Osteoblast (primary cell): ENCODE data around the gene CNPY1. TPM values are rescaled to one million over a fixed set of nuclear protein-coding genes. Genes with fewer than 3 reads are reported as not detected.

ENCODE experiments used
- DNase-seq: peaks from one replicate; pipeline ENCODE4 v3.0.0; 2011; ENCODE audit warnings: low spot score, mixed read lengths; ENCODE audit not compliant: insufficient read length; ENCODE audit errors: missing footprints
- H2AFZ ChIP-seq: 2 replicates; pipeline ENCODE4 v1.6.0; 2011; ENCODE audit warnings: mild to moderate bottlenecking, low read length
- H3K27ac ChIP-seq: 2 replicates; pipeline ENCODE4 v1.5.1; 2011; ENCODE audit warnings: mild to moderate bottlenecking, low read depth, low read length, moderate library complexity
- H3K27me3 ChIP-seq: 2 replicates; pipeline ENCODE4 v1.6.0; 2012; ENCODE audit warnings: mild to moderate bottlenecking, control low read depth, inconsistent platforms, low read length, moderate library complexity; ENCODE audit not compliant: insufficient read depth
- H3K36me3 ChIP-seq: 2 replicates; pipeline ENCODE4 v1.5.1; 2011; ENCODE audit warnings: mild to moderate bottlenecking, low read length, control low read depth, moderate library complexity; ENCODE audit not compliant: insufficient read depth
- H3K4me1 ChIP-seq: 2 replicates; pipeline ENCODE4 v1.5.1; 2011; ENCODE audit warnings: mild to moderate bottlenecking, low read length, control low read depth, moderate library complexity; ENCODE audit not compliant: insufficient read depth
- H3K4me2 ChIP-seq: 2 replicates; pipeline ENCODE4 v1.6.0; 2011; ENCODE audit warnings: mild to moderate bottlenecking, low read length; ENCODE audit not compliant: insufficient read depth
- H3K4me3 ChIP-seq: fragments of 200-600 bp; sonication (generic); 3 replicates; pipeline ENCODE4 v1.5.1; 2012; ENCODE audit warnings: mild to moderate bottlenecking, low read length, inconsistent platforms; ENCODE audit not compliant: insufficient read depth
- H3K79me2 ChIP-seq: 2 replicates; pipeline ENCODE4 v1.6.0; 2012; ENCODE audit warnings: mild to moderate bottlenecking, low read length, control low read depth, inconsistent platforms; ENCODE audit not compliant: insufficient read depth
- H3K9me3 ChIP-seq: 2 replicates; pipeline ENCODE4 v1.5.1; 2011; ENCODE audit warnings: low read depth, low read length, control low read depth
- H4K20me1 ChIP-seq: 2 replicates; pipeline ENCODE4 v1.6.0; 2012; ENCODE audit warnings: mild to moderate bottlenecking, low read length, control low read depth; ENCODE audit not compliant: insufficient read depth
- CTCF ChIP-seq: IDR thresholded peaks from 2 replicates; pipeline ENCODE4 v1.5.1; 2011; ENCODE audit warnings: mild to moderate bottlenecking, low read depth, low read length, moderate library complexity; ENCODE audit errors: extremely low read depth
- total RNA-seq: library from RNA; depleted of rRNA; stranded (reverse); fragments of >200 nt; gene quantifications from 2 replicates; pipeline ENCODE4 v1.2.3, GENCODE V29; 2012

Gene CNPY1
- total RNA-seq, 1 donor: not detected

DNA sequence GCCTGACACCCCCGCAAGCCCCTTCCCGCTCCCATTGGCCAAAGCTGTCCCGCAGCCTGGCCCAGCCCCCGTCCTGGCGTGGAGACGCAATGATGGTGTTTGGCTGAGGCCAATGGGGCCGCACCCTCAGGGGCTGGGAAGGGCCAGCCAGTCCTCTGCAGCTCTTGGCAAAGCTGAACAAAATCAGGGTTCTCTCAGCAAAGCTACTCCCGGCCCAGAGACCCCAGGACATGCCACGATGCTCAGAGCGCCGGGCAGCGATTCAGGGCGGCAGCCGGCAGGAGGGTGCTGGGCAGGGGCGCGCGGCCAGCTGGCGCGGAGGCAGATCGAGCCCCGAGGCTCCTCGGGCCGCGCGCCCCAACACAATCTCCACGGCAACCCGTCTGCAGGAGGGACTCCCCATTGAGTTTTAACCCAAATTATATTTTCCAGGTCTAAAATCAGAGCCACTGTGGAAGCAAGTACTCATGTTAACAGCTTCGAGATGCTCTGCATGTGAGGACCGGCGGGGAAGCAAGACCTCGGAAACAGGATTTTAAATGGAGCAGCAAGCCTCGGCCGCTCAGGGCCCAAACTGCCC, 8.8 kb upstream of the CNPY1 start:
- Histone ChIP-seq H3K27ac (no peak overlapping the region), H2AFZ (no peak overlapping the region), H3K4me2 (no peak overlapping the region), H4K20me1 (no peaks in the 10 kb centered on the region), H3K79me2 (no peaks in the 10 kb centered on the region), H3K9me3 (no peaks in the 10 kb centered on the region), H3K4me1 (no peaks in the 10 kb centered on the region), H3K27me3 (no peaks in the 10 kb centered on the region), H3K4me3 (no peak overlapping the region), H3K36me3 (no peaks in the 10 kb centered on the region)
- TF ChIP-seq CTCF: no peak
- DNase-seq: no peak

DNA sequence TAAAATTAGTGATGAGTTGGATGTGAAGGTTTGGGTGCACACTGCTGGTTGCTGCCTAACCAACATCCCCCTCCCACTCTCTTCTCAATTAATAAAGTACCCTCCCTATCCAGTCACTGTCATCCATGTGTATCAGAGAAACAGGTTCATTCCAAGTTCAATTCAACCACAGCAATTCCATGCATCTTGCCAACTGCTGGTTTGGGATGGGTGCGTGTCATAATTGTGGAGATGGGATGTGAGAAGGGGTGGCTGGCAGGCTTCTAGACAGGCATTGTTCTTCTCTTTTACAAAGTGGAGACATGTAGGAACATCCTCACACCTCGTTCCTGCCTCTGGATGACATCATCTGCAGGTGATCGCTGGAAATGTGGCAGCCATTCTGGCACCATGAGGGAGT, 7.5 kb upstream of the CNPY1 start:
- Histone ChIP-seq H4K20me1 (no peaks in the 10 kb centered on the region), H3K36me3 (no peaks in the 10 kb centered on the region), H3K4me3 (no peak overlapping the region), H3K4me1 (no peaks in the 10 kb centered on the region), H3K4me2 (no peak overlapping the region), H2AFZ (no peak overlapping the region), H3K9me3 (no peaks in the 10 kb centered on the region), H3K27me3 (no peaks in the 10 kb centered on the region), H3K27ac (no peak overlapping the region), H3K79me2 (no peaks in the 10 kb centered on the region)
- no peak for TF ChIP-seq CTCF
- DNase-seq: no peak

GRCh38 chr7:155551785-155552611, 5.6 kb upstream of the CNPY1 start:
- Histone ChIP-seq H4K20me1 (no peaks in the 10 kb centered on the region), H3K79me2 (no peaks in the 10 kb centered on the region), H3K9me3 (no peaks in the 10 kb centered on the region), H2AFZ (no peak overlapping the region), H3K4me2 (no peak overlapping the region), H3K4me3 (no peak overlapping the region), H3K27me3 (no peaks in the 10 kb centered on the region), H3K27ac (no peak overlapping the region), H3K36me3 (no peaks in the 10 kb centered on the region), H3K4me1 (no peaks in the 10 kb centered on the region)
- no peak for TF ChIP-seq CTCF
- no peak for DNase-seq

GRCh38 chr7:155550916-155551315, 4.6 kb upstream of the CNPY1 start:
- H3K79me2 ChIP-seq: no peaks in the 10 kb centered on the region
- no peak for TF ChIP-seq CTCF
- no peak overlapping the region for H3K4me2 ChIP-seq
- no peaks in the 10 kb centered on the region for H4K20me1 ChIP-seq
- no peak for DNase-seq
- no peaks in the 10 kb centered on the region for H3K27me3 ChIP-seq
- no peaks in the 10 kb centered on the region for H3K4me1 ChIP-seq
- no peak overlapping the region for H3K27ac ChIP-seq
- H3K9me3 ChIP-seq: no peaks in the 10 kb centered on the region
- no peak overlapping the region for H3K4me3 ChIP-seq
- H2AFZ ChIP-seq: no peak overlapping the region
- H3K36me3 ChIP-seq: no peaks in the 10 kb centered on the region
